Thoracic aorta (tissue), 2 donors: Measurements from ENCODE around the gene VWA3A. TPM values are rescaled to one million over a fixed set of nuclear protein-coding genes. Genes with fewer than 3 reads are reported as not detected.
"Not testable (repeated sequence)": the region's sequence is repeated elsewhere in the genome, so short reads cannot be mapped to it uniquely, and the experiment has no call there.

Source experiments
- ATAC-seq: fragments of 150-250 bp; one replicate; pipeline ENCODE4 v1.8.0; 2017; ENCODE audit warnings: low read depth; ENCODE audit not compliant: insufficient number of reproducible peaks, low FRiP score
- DNase-seq: peaks from one replicate; pipeline ENCODE4 v3.0.0-alpha.2; 2020; ENCODE audit warnings: low spot score
- H3K27ac ChIP-seq, 2 donors: fragments of 200-600 bp; sonication (generic); 1 replicate in 1 of 2; 2 replicates in 1 of 2; pipeline ENCODE4 v1.5.1; 2016; ENCODE audit warnings: mild to moderate bottlenecking in 2 of 2, moderate library complexity in 2 of 2
- H3K27me3 ChIP-seq: fragments of 200-600 bp; sonication (generic); replicated peaks from 2 replicates; pipeline ENCODE4 v1.6.0; 2016; ENCODE audit warnings: mild to moderate bottlenecking; ENCODE audit not compliant: insufficient read depth
- H3K36me3 ChIP-seq: fragments of 200-600 bp; sonication (generic); one replicate; pipeline ENCODE4 v1.5.1; 2016
- H3K4me1 ChIP-seq, 2 donors: fragments of 200-600 bp; sonication (generic); 1 replicate in 1 of 2; 2 replicates in 1 of 2; pipeline versions ENCODE4 v1.5.1 to v1.6.0; 2016; ENCODE audit warnings: low read depth in 2 of 2, mild to moderate bottlenecking in 1 of 2; ENCODE audit not compliant: control insufficient read depth in 1 of 2
- H3K4me3 ChIP-seq: fragments of 200-600 bp; sonication (generic); 2 replicates; pipeline ENCODE4 v1.5.1; 2016; ENCODE audit warnings: mild to moderate bottlenecking
- H3K9me3 ChIP-seq: fragments of 200-600 bp; sonication (generic); 2 replicates; pipeline ENCODE4 v1.5.1; 2016
- total RNA-seq, 2 donors: library from RNA; depleted of rRNA; stranded (reverse); fragments of >200 nt; gene quantifications; one replicate each; pipeline versions ENCODE4 v1.1.0 to v1.2.3, GENCODE V29; 2016
- TF ChIP-seq, protein P1 (sequence below): fragments of 200-600 bp; sonication (generic); IDR thresholded peaks from one replicate; pipeline ENCODE4 v1.5.1; 2019; ENCODE audit warnings: antibody characterized with exemption

Gene VWA3A
- total RNA-seq, 2 donors from 2014 or later: 2.3 TPM; not detected in 1

DNA sequence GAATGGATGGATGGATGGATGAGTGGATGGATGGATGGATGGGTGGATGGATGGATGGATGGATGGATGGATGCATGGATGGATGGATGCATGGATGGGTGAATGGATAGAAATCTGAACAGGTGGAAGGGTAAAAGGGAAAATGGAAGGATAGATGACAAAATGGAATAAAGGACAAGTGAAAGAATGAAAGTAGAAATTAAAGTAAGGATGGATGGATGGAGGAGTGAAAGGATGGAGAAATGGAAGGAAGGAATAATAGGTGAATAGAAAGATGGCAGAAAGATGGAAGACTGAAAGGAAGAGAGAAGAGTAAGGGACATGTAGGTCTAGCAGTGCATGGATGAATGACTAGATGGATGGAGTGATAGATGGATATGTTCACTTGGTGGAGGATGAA lies 29.9 kb downstream of the VWA3A start:
- ATAC-seq (no peak), DNase-seq (no peak)
- H3K27ac ChIP-seq: no peak overlapping the region
- H3K4me3 ChIP-seq: no peak overlapping the region
- peaks cover 0 to 7% of the 10 kb centered on the region in 2 donors for H3K4me1 ChIP-seq
- TF ChIP-seq, protein P1, sequence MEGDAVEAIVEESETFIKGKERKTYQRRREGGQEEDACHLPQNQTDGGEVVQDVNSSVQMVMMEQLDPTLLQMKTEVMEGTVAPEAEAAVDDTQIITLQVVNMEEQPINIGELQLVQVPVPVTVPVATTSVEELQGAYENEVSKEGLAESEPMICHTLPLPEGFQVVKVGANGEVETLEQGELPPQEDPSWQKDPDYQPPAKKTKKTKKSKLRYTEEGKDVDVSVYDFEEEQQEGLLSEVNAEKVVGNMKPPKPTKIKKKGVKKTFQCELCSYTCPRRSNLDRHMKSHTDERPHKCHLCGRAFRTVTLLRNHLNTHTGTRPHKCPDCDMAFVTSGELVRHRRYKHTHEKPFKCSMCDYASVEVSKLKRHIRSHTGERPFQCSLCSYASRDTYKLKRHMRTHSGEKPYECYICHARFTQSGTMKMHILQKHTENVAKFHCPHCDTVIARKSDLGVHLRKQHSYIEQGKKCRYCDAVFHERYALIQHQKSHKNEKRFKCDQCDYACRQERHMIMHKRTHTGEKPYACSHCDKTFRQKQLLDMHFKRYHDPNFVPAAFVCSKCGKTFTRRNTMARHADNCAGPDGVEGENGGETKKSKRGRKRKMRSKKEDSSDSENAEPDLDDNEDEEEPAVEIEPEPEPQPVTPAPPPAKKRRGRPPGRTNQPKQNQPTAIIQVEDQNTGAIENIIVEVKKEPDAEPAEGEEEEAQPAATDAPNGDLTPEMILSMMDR: no peak
- no peaks in the 10 kb centered on the region for H3K27me3 ChIP-seq
- H3K36me3 ChIP-seq: no peaks in the 10 kb centered on the region
- H3K9me3 ChIP-seq: no peaks in the 10 kb centered on the region

- Histone ChIP-seq H3K9me3 (no peaks in the 10 kb centered on the region), H3K36me3 (no peaks in the 10 kb centered on the region), H3K27me3 (no peaks in the 10 kb centered on the region), H3K27ac (no peak overlapping the region), H3K4me3 (no peak overlapping the region), H3K4me1 (peaks cover 0 to 7% of the 10 kb centered on the region in 2 donors)
- TF ChIP-seq, protein P1: no peak
- no peak for DNase-seq
- ATAC-seq: no peak
Observed at GRCh38 chr16:22123146-22123545, 30.8 kb downstream of the VWA3A start.

DNA sequence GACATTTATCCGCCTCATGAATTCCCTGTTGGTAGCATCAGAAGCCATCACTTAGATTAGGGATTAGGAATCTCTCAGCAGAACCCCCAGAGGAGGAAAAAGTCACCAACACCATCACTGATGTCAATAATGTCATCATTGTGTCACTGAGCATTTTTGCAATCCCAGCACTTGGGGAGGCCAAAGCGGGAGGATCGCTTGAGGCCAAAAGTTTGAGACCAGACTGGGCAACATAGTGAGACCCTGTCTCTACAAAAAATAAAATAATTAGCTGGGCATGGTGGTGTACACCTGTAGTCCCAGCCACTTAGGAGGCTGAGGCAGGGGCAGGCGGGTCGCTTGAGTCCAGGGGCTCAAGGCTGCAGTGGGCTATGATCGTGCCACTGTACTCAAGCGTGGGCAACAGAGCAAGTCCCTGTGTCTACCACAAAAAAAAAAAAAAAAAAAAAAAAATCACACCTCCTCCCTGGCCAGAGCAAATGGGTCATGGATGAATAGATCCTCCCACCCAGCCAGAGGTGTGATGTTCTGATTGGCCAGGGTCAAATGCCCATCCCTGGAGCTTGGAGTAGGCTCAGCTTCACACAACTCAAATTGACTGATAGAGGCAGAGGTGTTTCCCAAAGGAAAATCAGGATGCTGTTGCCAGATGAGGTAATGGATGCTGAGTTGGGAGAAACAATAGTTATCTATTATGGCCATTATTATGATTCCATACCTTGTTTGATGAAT lies 31.6 kb downstream of the VWA3A start:
- Histone ChIP-seq H3K27me3 (no peaks in the 10 kb centered on the region), H3K9me3 (no peaks in the 10 kb centered on the region), H3K4me3 (no peak overlapping the region), H3K36me3 (no peaks in the 10 kb centered on the region), H3K4me1 (peaks cover 0 to 7% of the 10 kb centered on the region in 2 donors), H3K27ac (no peak overlapping the region)
- no peak for DNase-seq
- no peak for ATAC-seq
- TF ChIP-seq, protein P1: no peak

DNA sequence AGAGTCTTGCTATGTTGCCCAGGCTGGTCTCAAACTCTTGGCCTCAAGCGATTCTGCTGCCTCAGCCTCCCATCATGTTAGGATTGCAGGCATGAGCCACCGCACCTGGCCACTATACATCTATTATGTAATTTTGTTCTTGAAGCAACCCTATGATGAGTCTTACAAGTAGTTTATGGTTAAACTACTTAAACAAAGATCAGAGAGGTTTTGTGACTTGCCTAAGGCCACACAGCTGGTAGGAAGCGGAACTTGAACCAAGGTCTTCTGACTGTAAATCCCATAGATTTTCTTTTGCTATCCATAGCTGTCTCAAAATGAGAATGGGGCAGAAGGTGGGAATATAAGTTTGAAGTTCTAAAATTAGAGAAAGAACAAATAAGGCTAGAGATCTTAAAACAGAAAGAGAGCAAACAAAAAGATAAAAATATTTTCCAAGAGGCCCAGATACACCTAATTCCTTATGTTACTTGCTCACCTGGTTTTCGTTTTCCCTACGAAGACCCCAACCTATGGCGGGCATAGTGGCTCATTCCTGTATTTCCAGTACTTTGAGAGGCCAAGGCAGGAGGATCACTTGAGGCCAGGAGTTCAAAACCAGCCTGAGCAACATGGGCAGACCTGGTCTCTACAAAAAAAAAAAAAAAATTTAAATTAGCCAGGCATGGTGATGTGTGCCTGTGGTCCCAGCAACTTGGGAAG lies 32.4 kb downstream of the VWA3A start:
- Histone ChIP-seq H3K36me3 (no peaks in the 10 kb centered on the region), H3K4me3 (no peak overlapping the region), H3K27ac (no peak overlapping the region), H3K4me1 (peaks cover 0 to 7% of the 10 kb centered on the region in 2 donors), H3K9me3 (no peaks in the 10 kb centered on the region), H3K27me3 (no peaks in the 10 kb centered on the region)
- DNase-seq (no peak), ATAC-seq (no peak)
- TF ChIP-seq, protein P1: no peak

- DNase-seq: no peak
- Histone ChIP-seq H3K27me3 (no peaks in the 10 kb centered on the region), H3K9me3 (no peaks in the 10 kb centered on the region), H3K4me1 (peaks cover 0 to 7% of the 10 kb centered on the region in 2 donors), H3K4me3 (peak overlapping the region; percentile 15), H3K36me3 (no peaks in the 10 kb centered on the region), H3K27ac (no peak overlapping the region)
- TF ChIP-seq, protein P1: no peak
- no peak for ATAC-seq
Observed at GRCh38 chr16:22126037-22126558, 33.8 kb downstream of the VWA3A start.

DNA sequence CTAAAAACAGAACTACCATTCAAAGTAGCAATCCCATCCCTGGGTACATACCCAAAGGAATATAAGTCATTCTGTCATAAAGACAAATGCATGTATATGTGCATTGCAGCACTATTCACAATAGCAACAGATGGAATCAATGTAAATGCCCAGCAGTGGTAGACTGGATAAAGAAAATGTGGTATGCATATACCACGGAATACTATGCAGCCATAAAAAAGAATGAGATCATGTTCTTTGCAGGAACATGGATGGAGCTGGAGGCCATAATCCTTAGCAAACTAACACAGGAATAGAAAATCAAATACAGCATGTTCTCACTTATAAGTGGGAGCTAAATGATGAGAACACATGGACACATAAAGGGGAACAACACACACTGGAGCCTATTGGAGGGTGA lies 36.2 kb downstream of the VWA3A start:
- ATAC-seq, H3K27ac ChIP-seq, H3K27me3 ChIP-seq, H3K36me3 ChIP-seq, DNase-seq, H3K4me1 ChIP-seq, H3K9me3 ChIP-seq, H3K4me3 ChIP-seq: not testable (repeated sequence)
